ENCODE results near the gene ARHGEF10L. TPM values are rescaled to one million over a fixed set of nuclear protein-coding genes. Genes with fewer than 3 reads are reported as not detected.

Gene ARHGEF10L
- total RNA-seq, 1 donor from 2014 or later, result 3.1 TPM

DNA sequence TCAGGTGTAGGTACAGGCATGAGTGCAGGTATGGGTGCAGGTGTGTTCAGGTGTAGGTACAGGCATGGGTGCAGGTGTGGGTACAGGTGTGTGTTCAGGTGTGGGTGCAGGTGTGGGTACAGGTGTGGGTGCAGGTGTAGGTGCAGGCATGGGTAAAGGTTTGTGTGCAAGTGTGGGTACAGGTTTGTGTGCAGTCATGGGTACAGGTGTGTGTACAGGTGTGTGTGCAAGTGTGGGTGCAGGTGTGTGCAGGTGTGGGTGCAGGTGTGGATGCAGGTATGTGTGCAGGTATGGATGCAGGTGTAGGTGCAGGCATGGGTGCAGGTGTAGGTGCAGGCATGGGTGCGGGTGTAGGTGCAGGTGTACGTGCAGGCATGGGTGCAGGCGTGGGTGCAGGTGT is 136.2 kb downstream of the ARHGEF10L start:
- H3K36me3 Mint-ChIP-seq (ENCODE audit: low read depth, unreplicated experiment), result no peaks in the 10 kb centered on the region
- peaks cover 6% of the 10 kb centered on the region for H3K27me3 Mint-ChIP-seq (ENCODE audit: unreplicated experiment)
- H3K27ac Mint-ChIP-seq (ENCODE audit: unreplicated experiment), result no peak overlapping the region
- H3K4me3 Mint-ChIP-seq (ENCODE audit: unreplicated experiment), result no peak overlapping the region
- DNase-seq (ENCODE audit: low spot score), result no peak
- H3K4me1 Mint-ChIP-seq (ENCODE audit: unreplicated experiment), result no peaks in the 10 kb centered on the region
- TF ChIP-seq, protein P1, sequence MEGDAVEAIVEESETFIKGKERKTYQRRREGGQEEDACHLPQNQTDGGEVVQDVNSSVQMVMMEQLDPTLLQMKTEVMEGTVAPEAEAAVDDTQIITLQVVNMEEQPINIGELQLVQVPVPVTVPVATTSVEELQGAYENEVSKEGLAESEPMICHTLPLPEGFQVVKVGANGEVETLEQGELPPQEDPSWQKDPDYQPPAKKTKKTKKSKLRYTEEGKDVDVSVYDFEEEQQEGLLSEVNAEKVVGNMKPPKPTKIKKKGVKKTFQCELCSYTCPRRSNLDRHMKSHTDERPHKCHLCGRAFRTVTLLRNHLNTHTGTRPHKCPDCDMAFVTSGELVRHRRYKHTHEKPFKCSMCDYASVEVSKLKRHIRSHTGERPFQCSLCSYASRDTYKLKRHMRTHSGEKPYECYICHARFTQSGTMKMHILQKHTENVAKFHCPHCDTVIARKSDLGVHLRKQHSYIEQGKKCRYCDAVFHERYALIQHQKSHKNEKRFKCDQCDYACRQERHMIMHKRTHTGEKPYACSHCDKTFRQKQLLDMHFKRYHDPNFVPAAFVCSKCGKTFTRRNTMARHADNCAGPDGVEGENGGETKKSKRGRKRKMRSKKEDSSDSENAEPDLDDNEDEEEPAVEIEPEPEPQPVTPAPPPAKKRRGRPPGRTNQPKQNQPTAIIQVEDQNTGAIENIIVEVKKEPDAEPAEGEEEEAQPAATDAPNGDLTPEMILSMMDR (IDR thresholded peaks at IDR 0.05; ENCODE audit: unreplicated experiment), result no peak
- H3K9me3 Mint-ChIP-seq (ENCODE audit: unreplicated experiment), result no peaks in the 10 kb centered on the region

DNA sequence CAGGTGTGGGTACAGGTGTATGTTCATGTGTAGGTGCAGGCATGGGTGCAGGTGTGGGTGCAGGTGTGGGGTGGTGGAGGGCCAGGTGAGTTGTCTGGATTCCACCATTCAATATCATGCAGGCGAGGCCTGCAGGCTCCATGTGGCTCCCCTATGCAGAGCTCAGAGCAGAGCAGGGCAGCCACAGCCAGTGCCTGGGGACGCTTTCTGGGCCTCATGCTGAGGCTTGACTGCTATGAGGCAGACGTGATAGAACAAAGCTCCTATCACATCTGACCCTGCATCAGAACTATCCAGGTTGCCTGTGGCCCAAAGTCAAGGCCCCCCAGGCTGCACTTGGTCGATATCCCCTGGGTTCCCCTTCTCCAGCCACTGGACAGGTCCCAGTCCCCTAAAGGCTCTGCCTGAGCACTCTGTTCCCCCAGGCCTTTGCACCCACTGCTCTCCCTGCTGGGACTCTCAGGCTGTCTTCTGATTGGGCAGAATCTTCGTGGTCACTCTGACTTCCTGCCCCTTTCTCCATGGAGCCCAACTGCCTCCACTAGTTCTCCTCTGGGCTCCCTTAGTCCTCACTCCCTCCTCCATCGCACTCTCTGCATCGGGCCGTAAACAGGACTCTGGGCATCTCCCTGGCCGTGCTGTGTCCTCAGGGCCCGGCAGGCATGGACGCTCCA is 137.0 kb downstream of the ARHGEF10L start:
- no peak overlapping the region for H3K4me3 Mint-ChIP-seq (ENCODE audit: unreplicated experiment)
- no peak for DNase-seq (ENCODE audit: low spot score)
- no peak overlapping the region for H3K27ac Mint-ChIP-seq (ENCODE audit: unreplicated experiment)
- H3K27me3 Mint-ChIP-seq (ENCODE audit: unreplicated experiment), result peaks cover 5% of the 10 kb centered on the region
- H3K4me1 Mint-ChIP-seq (ENCODE audit: unreplicated experiment), result no peaks in the 10 kb centered on the region
- no peaks in the 10 kb centered on the region for H3K36me3 Mint-ChIP-seq (ENCODE audit: low read depth, unreplicated experiment)
- TF ChIP-seq, protein P1 (IDR thresholded peaks at IDR 0.05; ENCODE audit: unreplicated experiment), result no peak
- H3K9me3 Mint-ChIP-seq (ENCODE audit: unreplicated experiment), result no peaks in the 10 kb centered on the region

DNA sequence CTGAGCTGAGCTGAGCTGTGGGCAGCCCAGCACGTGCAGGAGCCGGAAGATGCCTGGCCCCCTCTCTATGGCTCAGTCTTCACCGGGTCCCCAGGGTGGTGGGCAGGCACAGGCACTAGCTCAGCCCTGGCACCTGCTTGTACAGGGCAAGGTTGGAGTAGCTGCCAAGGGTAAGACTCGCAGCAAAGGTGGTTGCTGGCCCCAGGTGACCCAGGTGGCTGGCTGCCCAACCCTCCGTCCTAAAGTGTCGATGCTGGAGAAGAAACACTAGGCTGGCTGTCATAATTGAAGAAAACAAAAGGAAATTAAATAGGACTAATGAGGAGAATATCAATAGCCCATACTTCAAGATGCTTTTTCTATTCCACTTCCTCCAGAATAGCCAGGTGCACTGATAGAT is 138.5 kb downstream of the ARHGEF10L start:
- no peak for DNase-seq (ENCODE audit: low spot score)
- Mint-ChIP-seq H3K27ac (ENCODE audit: unreplicated experiment) (no peak overlapping the region), H3K36me3 (ENCODE audit: low read depth, unreplicated experiment) (no peaks in the 10 kb centered on the region), H3K27me3 (ENCODE audit: unreplicated experiment) (peaks cover 9% of the 10 kb centered on the region), H3K9me3 (ENCODE audit: unreplicated experiment) (no peaks in the 10 kb centered on the region), H3K4me1 (ENCODE audit: unreplicated experiment) (no peaks in the 10 kb centered on the region), H3K4me3 (ENCODE audit: unreplicated experiment) (no peak overlapping the region)
- TF ChIP-seq, protein P1 (IDR thresholded peaks at IDR 0.05; ENCODE audit: unreplicated experiment), result no peak

DNA sequence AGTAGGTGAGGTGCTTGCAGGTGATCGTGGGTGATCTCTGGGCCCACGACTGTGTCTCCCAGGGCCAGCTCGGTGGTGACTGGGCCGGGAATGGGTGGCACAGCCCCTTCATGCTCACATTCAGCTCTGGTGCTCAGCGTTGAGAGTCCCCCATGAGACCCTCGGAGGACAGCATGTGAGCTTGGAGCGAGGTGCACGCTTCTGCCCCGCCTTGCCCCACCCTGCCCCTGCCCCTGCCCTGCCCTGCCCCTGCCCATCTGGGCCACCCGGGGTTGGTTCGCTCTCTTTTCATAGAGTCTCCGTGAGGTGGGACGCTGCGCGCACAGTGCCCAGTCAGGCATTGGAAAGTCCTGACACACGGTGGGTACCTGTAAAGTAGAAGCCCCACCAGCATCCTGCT is 140.4 kb downstream of the ARHGEF10L start:
- Mint-ChIP-seq H3K36me3 (ENCODE audit: low read depth, unreplicated experiment) (no peaks in the 10 kb centered on the region), H3K4me3 (ENCODE audit: unreplicated experiment) (no peak overlapping the region), H3K27ac (ENCODE audit: unreplicated experiment) (no peak overlapping the region), H3K27me3 (ENCODE audit: unreplicated experiment) (peaks cover 9% of the 10 kb centered on the region), H3K4me1 (ENCODE audit: unreplicated experiment) (no peaks in the 10 kb centered on the region), H3K9me3 (ENCODE audit: unreplicated experiment) (no peaks in the 10 kb centered on the region)
- TF ChIP-seq, protein P1 (IDR thresholded peaks at IDR 0.05; ENCODE audit: unreplicated experiment), result no peak
- DNase-seq (ENCODE audit: low spot score), result no peak

DNA sequence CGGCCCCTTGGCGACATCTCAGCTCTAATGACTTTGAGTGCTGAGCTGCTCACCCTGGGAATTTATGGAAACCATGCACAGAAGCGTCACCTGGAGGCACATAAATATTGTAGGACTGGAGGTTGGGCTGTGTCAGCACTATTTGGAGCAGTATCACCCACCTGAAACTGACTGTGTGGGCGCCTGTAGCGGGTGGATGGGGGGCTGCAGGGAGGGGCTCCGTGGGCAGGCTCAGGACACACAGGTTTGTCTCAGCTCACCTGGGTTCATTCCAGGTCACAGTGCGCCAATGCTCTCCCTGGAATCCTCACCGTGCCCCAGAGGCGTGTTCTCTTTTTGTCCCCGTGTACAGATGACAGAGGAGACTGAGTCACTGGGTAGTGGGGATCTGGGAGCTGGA is 140.8 kb downstream of the ARHGEF10L start:
- TF ChIP-seq, protein P1 (IDR thresholded peaks at IDR 0.05; ENCODE audit: unreplicated experiment), result no peak
- Mint-ChIP-seq H3K9me3 (ENCODE audit: unreplicated experiment) (no peaks in the 10 kb centered on the region), H3K36me3 (ENCODE audit: low read depth, unreplicated experiment) (peaks cover 2% of the 10 kb centered on the region), H3K27me3 (ENCODE audit: unreplicated experiment) (peaks cover 9% of the 10 kb centered on the region), H3K27ac (ENCODE audit: unreplicated experiment) (no peak overlapping the region), H3K4me3 (ENCODE audit: unreplicated experiment) (no peak overlapping the region), H3K4me1 (ENCODE audit: unreplicated experiment) (no peaks in the 10 kb centered on the region)
- no peak for DNase-seq (ENCODE audit: low spot score)
